Activated gamma-delta T cell (primary cell): ENCODE data around the gene EXOC4.

Experiments
- DNase-seq: peaks from one replicate; lab custom pipeline; 2025; lab: John Stamatoyannopoulos, UW

The EXOC4 gene

DNA sequence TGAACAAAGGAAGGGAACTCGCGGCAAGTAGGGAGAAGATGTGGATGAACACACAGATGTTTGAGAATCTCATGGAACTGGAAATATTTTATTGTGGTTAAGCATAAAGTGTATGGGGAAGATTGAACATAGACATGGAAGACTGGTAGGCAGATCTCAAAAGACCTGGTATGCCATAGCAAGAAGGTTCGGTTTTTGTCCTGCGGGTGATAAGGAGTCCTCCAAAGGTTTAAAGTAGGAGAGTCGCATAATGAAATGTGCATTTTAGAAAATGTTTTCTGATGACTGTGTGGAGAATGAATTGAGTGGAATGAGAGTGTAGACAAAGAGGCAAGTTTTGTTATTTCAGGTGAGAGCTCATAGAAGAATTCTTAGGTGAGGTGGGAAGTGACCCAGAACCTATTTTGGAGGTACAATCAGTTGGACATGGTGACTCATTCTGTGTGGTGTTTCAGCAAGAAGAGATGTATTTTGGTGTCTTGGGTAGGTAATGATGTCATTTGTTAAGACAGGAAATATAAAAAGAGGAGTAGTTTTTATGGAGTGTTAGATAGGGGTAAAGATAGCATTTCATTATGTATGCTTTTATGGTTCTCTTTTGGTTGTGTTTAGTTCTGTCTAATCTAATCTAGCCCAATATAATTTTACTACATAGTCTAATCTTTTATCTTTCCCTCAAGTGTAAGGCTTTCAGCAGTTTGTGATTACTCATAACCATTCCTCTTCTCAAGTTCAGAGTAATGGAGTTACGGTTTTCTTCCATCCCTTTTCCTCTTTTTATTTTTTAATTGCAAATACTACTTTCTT lies 239.2 kb downstream of the EXOC4 start:
- DNase-seq = no peak

- no peak for DNase-seq
These were observed 244.2 kb downstream of the EXOC4 start for GRCh38 chr7:133497061-133497460.

DNA sequence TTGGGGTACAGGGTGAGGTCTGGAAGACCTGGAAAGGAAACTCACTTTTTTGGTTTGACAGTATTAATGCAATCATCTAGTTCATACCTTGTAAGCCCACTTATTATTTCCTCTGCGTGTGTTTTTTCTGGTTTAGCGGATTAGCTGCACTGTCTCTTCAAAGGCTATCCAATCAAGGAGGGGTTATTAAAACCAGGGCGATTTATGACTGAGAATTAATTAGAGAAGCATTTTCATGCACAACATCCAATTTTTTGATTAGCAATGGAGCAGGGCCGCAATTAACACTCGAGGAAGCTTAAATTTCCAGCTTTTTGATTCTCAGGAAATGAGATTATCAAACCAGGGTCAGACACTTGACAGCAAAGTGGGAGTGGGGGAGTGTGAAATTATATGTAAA lies 248.9 kb downstream of the EXOC4 start:
- no peak for DNase-seq

GRCh38 chr7:133502498-133502897 lies 249.6 kb downstream of the EXOC4 start:
- DNase-seq = no peak

DNA sequence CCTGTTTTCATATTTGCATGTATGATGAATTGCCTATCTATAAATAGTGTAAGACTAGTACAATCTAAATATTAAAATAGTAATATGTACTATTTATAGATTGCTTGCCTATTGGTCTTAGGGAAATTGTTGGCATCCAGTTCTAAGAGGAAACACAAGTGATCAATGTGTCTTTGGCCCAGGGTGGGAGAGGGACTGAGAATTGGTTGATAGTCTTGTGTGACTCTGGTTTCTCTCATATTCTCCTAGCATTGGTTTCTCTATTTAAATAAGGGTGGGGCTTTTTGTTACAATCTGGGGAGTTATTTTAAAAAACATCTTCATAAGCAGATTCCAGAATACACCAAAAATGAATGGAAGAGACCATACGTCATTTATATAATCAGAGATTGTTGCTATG lies 250.1 kb downstream of the EXOC4 start:
- DNase-seq = no peak

GRCh38 chr7:133504825-133505224 lies 251.9 kb downstream of the EXOC4 start:
- no peak for DNase-seq

GRCh38 chr7:133509822-133510221 lies 256.9 kb downstream of the EXOC4 start:
- DNase-seq = no peak

DNA sequence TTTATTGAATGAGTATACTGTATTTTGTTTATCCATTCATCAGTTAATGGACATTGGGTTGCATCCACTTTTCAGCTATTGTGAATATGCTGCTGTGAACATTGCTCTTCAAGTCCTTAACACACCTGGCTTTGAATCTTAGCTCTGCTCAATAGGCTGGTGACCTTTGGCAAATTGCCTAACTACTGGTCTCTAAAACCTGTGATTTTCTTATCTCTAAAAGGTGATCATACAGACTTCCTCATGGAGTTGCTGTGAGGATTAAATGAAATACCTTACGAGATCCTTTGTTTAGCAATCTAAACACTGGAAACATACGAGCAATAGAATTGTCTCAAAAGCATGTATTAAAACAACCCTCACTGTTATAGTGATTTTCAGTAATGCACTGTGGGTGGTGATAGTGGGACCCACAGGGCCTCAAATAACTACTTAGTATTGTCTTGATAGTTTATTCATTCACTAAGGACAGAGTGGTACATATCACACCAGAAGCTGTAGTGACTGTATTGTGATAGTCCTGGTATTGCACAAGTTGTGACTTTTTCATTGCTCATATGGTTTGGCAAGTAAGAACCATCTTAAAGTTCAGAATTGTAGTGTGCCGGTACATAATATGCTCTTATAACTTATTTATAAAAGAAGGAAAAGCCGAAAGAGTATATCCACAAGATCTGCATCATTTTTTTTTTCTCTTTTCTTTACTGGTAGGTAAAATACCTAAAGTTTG lies 257.6 kb downstream of the EXOC4 start:
- DNase-seq = no peak

DNA sequence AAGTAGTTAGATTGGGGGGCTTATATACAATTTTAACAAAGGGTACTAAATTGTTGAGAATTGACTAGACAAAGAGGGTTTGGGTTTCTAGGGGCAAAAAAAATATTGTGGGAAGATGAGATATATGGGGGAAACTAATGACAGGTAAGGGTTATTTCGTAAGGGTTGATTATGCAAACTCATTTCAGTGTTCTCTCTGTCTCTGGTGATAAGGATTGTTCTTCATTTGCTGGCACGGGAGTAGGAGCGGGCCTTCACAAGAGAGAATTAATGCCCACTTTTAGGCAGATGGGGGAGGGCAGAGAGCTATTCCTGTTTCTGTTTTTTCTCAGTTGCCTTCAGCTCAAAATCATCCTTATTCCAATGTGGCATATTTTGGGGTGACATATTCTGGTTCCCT lies 258.4 kb downstream of the EXOC4 start:
- DNase-seq = no peak

GRCh38 chr7:133511708-133512107 lies 258.8 kb downstream of the EXOC4 start:
- no peak for DNase-seq

DNA sequence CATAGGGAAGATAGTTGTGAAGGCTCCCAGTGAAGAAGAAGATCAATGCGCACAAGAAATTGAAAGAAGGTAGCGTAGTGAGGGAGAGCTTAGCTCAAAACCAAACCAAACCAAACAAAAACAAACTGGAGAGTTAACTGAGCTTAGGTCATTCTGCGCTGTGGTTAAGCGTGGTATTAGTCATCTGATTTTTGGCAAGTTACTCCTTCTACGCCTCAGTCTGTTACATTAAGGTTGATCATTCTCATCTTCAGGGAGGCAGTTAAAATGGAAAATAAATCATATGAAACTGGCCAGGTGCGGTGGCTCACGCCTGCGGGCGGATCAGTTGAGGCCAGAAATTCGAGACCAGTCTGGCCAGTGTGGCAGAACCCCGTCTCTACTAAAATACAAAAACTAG lies 259.7 kb downstream of the EXOC4 start:
- DNase-seq = no peak

- DNase-seq = no peak
These were observed 260.7 kb downstream of the EXOC4 start for GRCh38 chr7:133513608-133514007.

- no peak for DNase-seq
These were observed 261.7 kb downstream of the EXOC4 start for GRCh38 chr7:133514551-133514950.

GRCh38 chr7:133517766-133518165 lies 264.9 kb downstream of the EXOC4 start:
- no peak for DNase-seq

- no peak for DNase-seq
These were observed 265.8 kb downstream of the EXOC4 start for GRCh38 chr7:133518718-133519117.

- DNase-seq = no peak
These were observed 267.4 kb downstream of the EXOC4 start for GRCh38 chr7:133520248-133520647.

DNA sequence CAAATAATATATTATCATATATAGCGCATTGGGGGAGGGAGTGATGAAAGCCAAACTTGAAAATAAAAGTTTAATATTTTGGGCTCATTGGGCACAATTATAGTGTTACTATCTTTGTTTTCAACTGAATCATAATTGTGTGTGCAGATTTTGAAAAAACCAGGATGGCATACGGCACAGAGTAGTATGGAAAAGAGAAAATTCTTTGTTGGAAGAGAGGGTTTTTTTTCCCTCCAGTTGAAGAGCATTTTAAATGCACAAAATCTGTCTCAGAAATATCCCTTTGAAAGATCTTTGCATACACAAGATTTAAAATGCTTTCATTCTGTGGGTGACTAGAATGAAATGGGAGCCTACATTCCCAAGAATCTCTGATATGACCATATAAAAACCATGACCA lies 269.6 kb downstream of the EXOC4 start:
- DNase-seq = no peak

- no peak for DNase-seq
These were observed 275.9 kb downstream of the EXOC4 start for GRCh38 chr7:133528796-133529195.

- DNase-seq = no peak
These were observed 277.0 kb downstream of the EXOC4 start for GRCh38 chr7:133529861-133530260.

GRCh38 chr7:133530682-133531081 lies 277.8 kb downstream of the EXOC4 start:
- DNase-seq = no peak

- DNase-seq = no peak
These were observed 281.9 kb downstream of the EXOC4 start for GRCh38 chr7:133534816-133535215.

GRCh38 chr7:133535308-133535707 lies 282.4 kb downstream of the EXOC4 start:
- DNase-seq = no peak

DNA sequence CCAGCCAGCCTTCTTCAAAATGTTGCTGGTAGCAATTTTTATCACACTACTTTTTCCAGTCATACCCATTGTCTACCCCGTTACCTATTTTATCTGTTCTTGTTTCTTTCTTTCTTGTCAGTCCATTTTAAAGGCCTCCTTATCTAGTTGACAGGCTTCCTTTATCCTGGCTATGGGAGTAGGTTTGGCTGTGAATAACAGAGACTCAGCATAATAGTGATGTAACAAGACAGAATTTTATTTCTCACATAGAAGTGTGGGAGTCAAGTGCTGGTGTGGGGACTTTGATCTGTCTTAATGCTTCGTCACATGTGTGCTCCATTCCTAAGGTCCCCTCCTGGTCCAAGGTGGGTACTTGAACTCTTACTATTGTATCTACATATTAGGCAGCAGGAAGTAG lies 283.6 kb downstream of the EXOC4 start:
- DNase-seq = no peak
